ENCODE results near the gene LRTM2. TPM values are rescaled to one million over a fixed set of nuclear protein-coding genes. Genes with fewer than 3 reads are reported as not detected.

LRTM2 gene
- total RNA-seq, 1 experiment from 2014 or later, result not detected

- intact Hi-C loops (cut with micrococcal nuclease; ENCODE audit: unreplicated experiment), result no loop called here
- no TSS peak for BruUV-seq (replicated peaks)
- H3K4me3 ChIP-seq (ENCODE audit: low read depth in 2 of 2, low read length in 2 of 2), result no peak overlapping the region
- ChIA-PET CTCF (no interaction called here), POLR2A (no interaction called here)
- TF ChIP-seq TCF7L2 (IDR thresholded peaks at IDR 0.05; ENCODE audit: low read depth, low read length), result no peak
- no peak for TF ChIP-seq POLR2AphosphoS5 (IDR thresholded peaks at IDR 0.05; ENCODE audit: low read depth, low read length)
- TF ChIP-seq, protein P1, sequence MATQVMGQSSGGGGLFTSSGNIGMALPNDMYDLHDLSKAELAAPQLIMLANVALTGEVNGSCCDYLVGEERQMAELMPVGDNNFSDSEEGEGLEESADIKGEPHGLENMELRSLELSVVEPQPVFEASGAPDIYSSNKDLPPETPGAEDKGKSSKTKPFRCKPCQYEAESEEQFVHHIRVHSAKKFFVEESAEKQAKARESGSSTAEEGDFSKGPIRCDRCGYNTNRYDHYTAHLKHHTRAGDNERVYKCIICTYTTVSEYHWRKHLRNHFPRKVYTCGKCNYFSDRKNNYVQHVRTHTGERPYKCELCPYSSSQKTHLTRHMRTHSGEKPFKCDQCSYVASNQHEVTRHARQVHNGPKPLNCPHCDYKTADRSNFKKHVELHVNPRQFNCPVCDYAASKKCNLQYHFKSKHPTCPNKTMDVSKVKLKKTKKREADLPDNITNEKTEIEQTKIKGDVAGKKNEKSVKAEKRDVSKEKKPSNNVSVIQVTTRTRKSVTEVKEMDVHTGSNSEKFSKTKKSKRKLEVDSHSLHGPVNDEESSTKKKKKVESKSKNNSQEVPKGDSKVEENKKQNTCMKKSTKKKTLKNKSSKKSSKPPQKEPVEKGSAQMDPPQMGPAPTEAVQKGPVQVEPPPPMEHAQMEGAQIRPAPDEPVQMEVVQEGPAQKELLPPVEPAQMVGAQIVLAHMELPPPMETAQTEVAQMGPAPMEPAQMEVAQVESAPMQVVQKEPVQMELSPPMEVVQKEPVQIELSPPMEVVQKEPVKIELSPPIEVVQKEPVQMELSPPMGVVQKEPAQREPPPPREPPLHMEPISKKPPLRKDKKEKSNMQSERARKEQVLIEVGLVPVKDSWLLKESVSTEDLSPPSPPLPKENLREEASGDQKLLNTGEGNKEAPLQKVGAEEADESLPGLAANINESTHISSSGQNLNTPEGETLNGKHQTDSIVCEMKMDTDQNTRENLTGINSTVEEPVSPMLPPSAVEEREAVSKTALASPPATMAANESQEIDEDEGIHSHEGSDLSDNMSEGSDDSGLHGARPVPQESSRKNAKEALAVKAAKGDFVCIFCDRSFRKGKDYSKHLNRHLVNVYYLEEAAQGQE (IDR thresholded peaks at IDR 0.05; ENCODE audit: insufficient read depth in 1 of 2, low read depth in 2 of 2, low read length in 1 of 2), result no peak
- TF ChIP-seq CTCF (IDR thresholded peaks at IDR 0.05), result no peak
- TF ChIP-seq SIN3A (IDR thresholded peaks at IDR 0.05; ENCODE audit: borderline replicate concordance, insufficient read depth, low read depth, low read length), result no peak
- no peaks in the 10 kb centered on the region for H3K27me3 ChIP-seq (ENCODE audit: control insufficient read depth, insufficient read depth, low read length)
- no peak for DNase-seq (ENCODE audit: low read depth, low spot score)
- H3K36me3 ChIP-seq (ENCODE audit: control insufficient read depth, insufficient read depth, low read length), result no peaks in the 10 kb centered on the region
- no peak overlapping the region for H3K27ac ChIP-seq (ENCODE audit: low read length)
- no peak for ATAC-seq
- in situ Hi-C loops (cut with HindIII; ENCODE audit: low pct_unique_long_range_greater_than_20kb, low sequenced_read_pairs), result no loop called here
- H3K9me3 ChIP-seq (ENCODE audit: control insufficient read depth, insufficient read depth, low read depth, low read length), result no peaks in the 10 kb centered on the region
- no peaks in the 10 kb centered on the region for H3K4me1 ChIP-seq (ENCODE audit: control insufficient read depth, insufficient read depth, low read length)
Observed at GRCh38 chr12:1857086-1857485, 36.7 kb downstream of the LRTM2 start.

DNA sequence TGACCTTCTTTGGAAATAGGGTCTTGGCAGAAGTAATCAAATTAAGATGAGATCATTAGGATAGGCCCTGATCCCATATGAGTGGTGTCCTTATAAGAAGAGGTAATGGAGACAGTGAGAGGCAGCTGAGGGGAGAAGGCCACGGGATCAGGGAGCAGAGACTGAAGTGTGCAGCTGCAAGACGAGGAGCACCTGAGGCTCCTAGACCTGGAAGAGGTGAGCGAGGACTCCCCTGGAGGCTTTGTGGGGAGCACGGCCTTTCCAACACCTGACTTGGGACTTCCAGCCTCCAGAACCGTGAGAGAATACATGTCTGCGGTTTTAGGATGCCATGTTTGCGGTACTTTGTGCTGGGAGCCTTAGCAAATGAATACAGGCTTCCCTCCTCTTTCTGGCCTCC, 37.5 kb downstream of the LRTM2 start:
- no peaks in the 10 kb centered on the region for H3K36me3 ChIP-seq (ENCODE audit: control insufficient read depth, insufficient read depth, low read length)
- H3K4me1 ChIP-seq (ENCODE audit: control insufficient read depth, insufficient read depth, low read length), result no peaks in the 10 kb centered on the region
- ChIA-PET POLR2A (no interaction called here), CTCF (no interaction called here)
- in situ Hi-C loops (cut with HindIII; ENCODE audit: low pct_unique_long_range_greater_than_20kb, low sequenced_read_pairs) (no loop called here), intact Hi-C loops (cut with micrococcal nuclease; ENCODE audit: unreplicated experiment) (no loop called here)
- no peaks in the 10 kb centered on the region for H3K9me3 ChIP-seq (ENCODE audit: control insufficient read depth, insufficient read depth, low read depth, low read length)
- no peak overlapping the region for H3K27ac ChIP-seq (ENCODE audit: low read length)
- DNase-seq (ENCODE audit: low read depth, low spot score) (no peak), ATAC-seq (no peak)
- no peaks in the 10 kb centered on the region for H3K27me3 ChIP-seq (ENCODE audit: control insufficient read depth, insufficient read depth, low read length)
- no peak overlapping the region for H3K4me3 ChIP-seq (ENCODE audit: low read depth in 2 of 2, low read length in 2 of 2)
- TF ChIP-seq, protein P1 (IDR thresholded peaks at IDR 0.05; ENCODE audit: insufficient read depth in 1 of 2, low read depth in 2 of 2, low read length in 1 of 2), result no peak
- TF ChIP-seq SIN3A (IDR thresholded peaks at IDR 0.05; ENCODE audit: borderline replicate concordance, insufficient read depth, low read depth, low read length) (no peak), TCF7L2 (IDR thresholded peaks at IDR 0.05; ENCODE audit: low read depth, low read length) (no peak), POLR2AphosphoS5 (IDR thresholded peaks at IDR 0.05; ENCODE audit: low read depth, low read length) (no peak), CTCF (IDR thresholded peaks at IDR 0.05) (no peak)
- no TSS peak for BruUV-seq (replicated peaks)
